ENCODE measurements around the gene DAPK1. TPM values are rescaled to one million over a fixed set of nuclear protein-coding genes. Genes with fewer than 3 reads are reported as not detected.
A peak's percentile ranks its signal among the peaks of the same experiment; 100 is the strongest.

Gene DAPK1
- total and polyA plus RNA-seq, 4 donors: 33.0 to 301 (median 94.1) TPM

GRCh38 chr9:87751868-87752267 is 254.2 kb downstream of the DAPK1 start:
- no peaks in the 10 kb centered on the region for H3K36me3 ChIP-seq (ENCODE audit: control insufficient read depth in 4 of 4, insufficient read depth in 4 of 4, low read length in 4 of 4)
- no peak for ATAC-seq (ENCODE audit: insufficient read depth, low FRiP score)
- H3K27me3 ChIP-seq (ENCODE audit: control insufficient read depth in 3 of 3, insufficient read depth in 3 of 3, low read length in 2 of 3): no peaks in the 10 kb centered on the region
- H3K9ac ChIP-seq (ENCODE audit: insufficient read depth in 1 of 2, low read length in 2 of 2): no peak overlapping the region
- H3K27ac ChIP-seq (ENCODE audit: low read depth in 1 of 2, low read length in 1 of 2): no peak overlapping the region
- no peak overlapping the region for H3K4me3 ChIP-seq
- whole genome bisulfite sequencing, 2 donors: 58 to 74% methylated on average over 2 of the region's 4 CpGs
- TF ChIP-seq CTCF (IDR thresholded peaks at IDR 0.05; ENCODE audit: control extremely low read depth, extremely low read depth): no peak
- no peaks in the 10 kb centered on the region for H3K4me1 ChIP-seq (ENCODE audit: control insufficient read depth in 5 of 5, insufficient read depth in 5 of 5, low read length in 5 of 5)
- H3K9me3 ChIP-seq (ENCODE audit: control insufficient read depth in 4 of 4, insufficient read depth in 3 of 4, low read length in 3 of 4): peaks cover 0 to 9% (median 1%) of the 10 kb centered on the region in 4 donors
- no peak for DNase-seq

GRCh38 chr9:87753313-87753712 is 255.6 kb downstream of the DAPK1 start:
- ATAC-seq (ENCODE audit: insufficient read depth, low FRiP score) (no peak), DNase-seq (peak in 1 of 3 donors; percentile 19)
- TF ChIP-seq CTCF (IDR thresholded peaks at IDR 0.05; ENCODE audit: control extremely low read depth, extremely low read depth): no peak
- H3K4me3 ChIP-seq: no peak overlapping the region
- no peaks in the 10 kb centered on the region for H3K27me3 ChIP-seq (ENCODE audit: control insufficient read depth in 3 of 3, insufficient read depth in 3 of 3, low read length in 2 of 3)
- no peak overlapping the region for H3K27ac ChIP-seq (ENCODE audit: low read depth in 1 of 2, low read length in 1 of 2)
- peaks cover 0 to 9% (median 1%) of the 10 kb centered on the region in 4 donors for H3K9me3 ChIP-seq (ENCODE audit: control insufficient read depth in 4 of 4, insufficient read depth in 3 of 4, low read length in 3 of 4)
- H3K4me1 ChIP-seq (ENCODE audit: control insufficient read depth in 5 of 5, insufficient read depth in 5 of 5, low read length in 5 of 5): no peaks in the 10 kb centered on the region
- 47 to 74% methylated on average over 2 of the region's 2 CpGs for WGBS, 2 donors
- no peak overlapping the region for H3K9ac ChIP-seq (ENCODE audit: insufficient read depth in 1 of 2, low read length in 2 of 2)
- no peaks in the 10 kb centered on the region for H3K36me3 ChIP-seq (ENCODE audit: control insufficient read depth in 4 of 4, insufficient read depth in 4 of 4, low read length in 4 of 4)

Small RNA genes lying within 50 kb of the gene (small RNA-seq; reads per million reads assigned to genes)
- gene AL161787.1 (ENCODE audit: low replicate concordance): not detected

Other genes starting within 250 kb of the DAPK1 start
- gene CTSL, start 228.3 kb downstream of the DAPK1 start, total RNA-seq: 100 to 1,000 TPM; 126 to 301 TPM
- gene CTSL, start 228.3 kb downstream of the DAPK1 start, polyA plus RNA-seq: 1,000 to 10,000 TPM in 1 of 2 donors, 100 to 1,000 TPM in 1; 109 to 1,526 TPM

All from lung (tissue), 13 donors.